Stimulated activated CD4-positive, alpha-beta T cell treated with anti-CD3 and anti-CD28 coated beads, Interleukin-12 subunit alpha, Interleukin-12 subunit beta, amount 100 ng/mL, for 24 hours (primary cell): ENCODE measurements around the gene APMAP.

Experiments
- DNase-seq, 2 experiments: peaks; one replicate each; pipeline ENCODE4 v3.0.0-alpha.2; 2020; ENCODE audit warnings: low read depth in 2 of 2

APMAP gene

GRCh38 chr20:25025091-25025861 lies 32.7 kb upstream of the APMAP start:
- DNase-seq = no peak

DNA sequence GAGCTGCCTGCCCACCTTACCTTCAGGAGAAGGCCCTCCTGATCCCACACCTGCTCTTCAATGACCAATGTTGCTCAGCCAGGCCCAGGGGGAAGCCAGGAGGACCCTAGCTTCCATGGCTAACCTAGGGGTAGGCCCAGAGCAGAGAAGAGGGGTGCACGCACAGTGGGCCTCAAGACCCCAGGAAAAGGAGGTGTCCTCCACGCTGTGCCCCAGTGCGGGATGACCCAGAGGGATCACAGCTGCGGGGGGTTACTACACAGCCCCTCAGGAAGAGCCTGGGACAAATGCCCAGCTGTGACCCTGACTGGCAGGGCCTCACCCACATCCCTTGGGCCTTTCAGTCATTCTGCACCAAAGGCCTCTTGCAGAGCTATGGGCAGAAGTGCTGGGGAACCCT lies 31.6 kb upstream of the APMAP start:
- no peak for DNase-seq

- no peak for DNase-seq
These were observed 30.8 kb upstream of the APMAP start for GRCh38 chr20:25023356-25023755.

- DNase-seq = no peak
These were observed 30.1 kb upstream of the APMAP start for GRCh38 chr20:25022680-25023079.

GRCh38 chr20:25021336-25021735 lies 28.8 kb upstream of the APMAP start:
- no peak for DNase-seq

DNA sequence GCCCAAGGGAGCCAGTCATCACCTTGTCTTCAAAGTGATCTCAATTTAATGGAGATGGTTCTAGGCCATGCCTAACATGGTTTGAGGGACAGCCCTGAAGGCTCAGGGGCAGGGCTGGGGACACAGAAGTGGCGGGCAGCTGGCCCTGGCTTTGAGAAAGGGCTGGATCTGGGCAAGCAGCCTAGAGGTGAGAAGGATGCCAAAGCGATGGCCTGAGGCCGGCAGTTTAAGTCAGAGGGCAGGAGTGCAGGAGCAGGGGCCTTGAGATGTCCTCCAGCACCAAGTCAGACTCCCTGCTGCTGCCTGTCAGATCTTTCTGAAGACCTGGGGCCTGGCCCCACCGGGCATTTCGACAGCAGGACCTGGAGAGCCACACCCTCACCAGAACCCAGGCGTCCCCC lies 28.4 kb upstream of the APMAP start:
- DNase-seq = no peak

DNA sequence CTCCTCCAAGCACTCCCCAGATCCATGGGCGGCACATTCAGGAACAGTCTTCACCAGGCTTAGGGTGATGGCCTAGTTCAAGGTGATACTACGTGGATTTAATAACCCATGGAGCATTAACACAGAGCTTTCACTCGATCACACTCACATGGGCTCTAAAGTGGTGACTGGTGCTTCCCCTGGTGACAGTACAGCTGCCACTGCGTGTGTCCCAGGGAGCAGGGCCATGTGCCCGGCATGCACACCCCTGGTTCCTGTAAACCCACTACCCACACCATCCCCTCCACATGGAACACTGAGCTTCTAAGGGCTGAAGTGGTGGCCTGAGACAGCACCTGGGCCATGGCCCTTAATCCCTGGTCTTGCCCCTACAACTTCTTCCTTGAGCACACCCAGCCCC lies 27.8 kb upstream of the APMAP start:
- no peak for DNase-seq

DNA sequence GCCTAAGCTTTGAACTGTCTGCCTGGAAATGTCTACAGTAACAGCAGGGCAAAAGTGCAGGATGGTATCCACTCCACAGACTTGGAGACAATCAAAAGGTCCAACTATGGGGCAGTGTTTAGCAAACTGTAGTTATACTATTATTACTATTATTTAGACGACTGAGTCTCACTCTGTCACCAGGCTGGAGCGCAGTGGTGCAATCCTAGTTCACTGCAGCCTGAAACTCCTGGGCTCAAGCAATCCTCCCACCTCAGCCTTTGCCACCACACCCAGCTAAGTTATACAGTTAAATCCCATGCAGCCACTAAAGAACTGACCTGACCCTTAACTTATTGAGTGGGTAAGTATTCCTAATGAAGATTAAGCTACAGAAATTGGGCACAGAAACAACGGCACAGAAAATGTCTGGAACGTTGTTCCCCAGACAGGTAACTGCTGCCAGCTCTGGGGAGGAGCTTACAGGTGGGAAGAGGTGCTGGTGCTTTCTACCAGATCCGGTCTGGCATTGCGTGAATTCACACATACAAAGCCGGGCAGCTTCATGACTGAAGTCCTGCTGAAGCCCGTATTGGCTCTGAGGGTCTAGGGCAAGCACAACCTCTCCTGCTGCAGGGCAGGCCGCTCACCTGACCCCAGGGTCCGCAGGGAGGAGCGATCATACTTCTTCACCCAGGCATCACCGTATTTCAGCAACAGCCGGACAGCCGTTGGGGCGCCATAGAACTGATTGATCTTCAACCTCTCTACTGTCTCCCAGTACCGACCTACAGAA lies 27.0 kb upstream of the APMAP start:
- DNase-seq = no peak

DNA sequence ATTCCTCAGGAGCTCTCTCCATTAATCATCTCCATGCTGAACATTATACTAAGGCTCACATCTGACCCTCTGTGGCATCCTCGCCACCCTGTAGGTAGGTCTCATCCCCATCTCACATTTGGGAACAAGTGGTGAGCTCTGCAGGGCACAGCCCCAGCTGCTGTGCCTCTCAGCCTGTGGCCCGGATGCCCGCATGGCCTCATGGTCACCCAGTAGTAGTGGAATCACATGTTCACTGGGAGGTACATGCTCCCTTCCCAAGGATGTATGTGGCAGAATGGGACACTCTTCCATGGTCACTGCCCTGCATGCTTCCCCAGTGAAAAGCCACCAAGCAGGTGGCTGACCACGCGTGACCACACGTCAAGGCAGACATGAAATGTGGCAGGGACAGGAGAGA lies 26.3 kb upstream of the APMAP start:
- no peak for DNase-seq

- no peak for DNase-seq
These were observed 25.9 kb upstream of the APMAP start for GRCh38 chr20:25018425-25018824.

GRCh38 chr20:25017257-25017803 lies 24.8 kb upstream of the APMAP start:
- no peak for DNase-seq

DNA sequence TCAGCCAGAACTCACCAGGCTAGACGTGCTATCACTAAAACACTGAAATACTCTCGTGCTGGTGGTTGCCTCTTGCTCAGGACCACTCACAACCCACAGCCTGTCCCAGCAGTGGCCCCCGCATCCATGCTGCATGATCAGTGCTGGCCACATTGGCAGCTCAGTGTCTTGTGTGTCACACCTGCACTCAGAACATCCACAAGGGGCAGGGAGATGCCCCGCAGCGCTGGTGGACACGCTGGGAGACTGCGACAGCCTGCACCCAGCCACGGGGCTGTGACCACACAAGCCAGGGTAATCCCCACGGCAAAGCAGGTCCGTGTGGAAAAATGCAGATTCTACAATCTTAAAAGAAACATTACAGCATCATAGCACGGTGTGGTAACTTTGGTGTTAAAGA lies 23.9 kb upstream of the APMAP start:
- no peak for DNase-seq

DNA sequence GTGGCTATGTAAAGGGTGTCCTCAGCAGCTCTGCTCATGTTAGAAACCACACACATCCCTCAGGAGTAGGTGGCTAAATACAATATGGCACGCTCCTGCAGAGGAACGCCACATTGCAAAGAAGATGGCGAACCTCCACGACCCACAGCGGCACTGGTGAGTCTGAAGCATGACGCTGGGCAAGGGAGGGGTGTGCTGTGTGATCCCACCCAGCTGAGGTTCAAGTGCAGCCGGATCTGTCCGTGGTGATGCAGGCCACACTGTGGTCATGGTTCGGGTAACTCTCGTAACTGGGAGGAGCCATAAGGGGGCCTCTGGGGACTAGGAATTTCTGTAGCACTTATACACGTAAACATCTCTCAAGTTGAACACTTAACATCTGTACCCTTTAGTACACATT lies 23.4 kb upstream of the APMAP start:
- DNase-seq = no peak

GRCh38 chr20:25014816-25015215 lies 22.3 kb upstream of the APMAP start:
- no peak for DNase-seq

- no peak for DNase-seq
These were observed 21.2 kb upstream of the APMAP start for GRCh38 chr20:25013478-25014380.

- DNase-seq = no peak
These were observed 20.2 kb upstream of the APMAP start for GRCh38 chr20:25012616-25013189.

- no peak for DNase-seq
These were observed 19.3 kb upstream of the APMAP start for GRCh38 chr20:25011831-25012241.

- DNase-seq = no peak
These were observed 18.7 kb upstream of the APMAP start for GRCh38 chr20:25011261-25011660.

- no peak for DNase-seq
These were observed 16.9 kb upstream of the APMAP start for GRCh38 chr20:25009218-25010145.

- DNase-seq = no peak
These were observed 16.1 kb upstream of the APMAP start for GRCh38 chr20:25008388-25009217.
